A549 (cell line): ENCODE measurements around the gene TFDP1.

Source experiments
- EP300 ChIP-seq, 2 experiments: fragments of >200 bp; sonication (Bioruptor Twin); formaldehyde crosslinking; IDR thresholded peaks; 2 replicates in 1 of 2; 3 replicates in 1 of 2; pipeline ENCODE4 v1.6.1; 2016 to 2017
- MAFK ChIP-seq: fragments of 450-650 bp; IDR thresholded peaks from 2 replicates; pipeline ENCODE4 v1.6.1; 2014; ENCODE audit not compliant: partially characterized antibody
- PHF8 ChIP-seq: fragments of 200-600 bp; sonication (generic); IDR thresholded peaks from 2 replicates; pipeline ENCODE4 v1.6.1; 2016; ENCODE audit warnings: low read depth, mild to moderate bottlenecking, antibody characterized with exemption, moderate library complexity, borderline replicate concordance
- POLR2A ChIP-seq: IDR thresholded peaks from 2 replicates; pipeline ENCODE4 v1.6.1; 2012; ENCODE audit warnings: mild to moderate bottlenecking, low read length
- RCOR1 ChIP-seq: fragments of 150-350 bp; IDR thresholded peaks from 2 replicates; pipeline ENCODE4 v1.6.1; 2014; ENCODE audit warnings: antibody characterized with exemption, low read length, low read depth
- TFCP2L1 ChIP-seq: fragments of 250-450 bp; sonication (Bioruptor Pico); IDR thresholded peaks from 2 replicates; pipeline ENCODE4 v1.5.0; 2021; ENCODE audit warnings: mild to moderate bottlenecking
- TF ChIP-seq, protein P1 (sequence below): fragments of >200 bp; sonication (Bioruptor Twin); formaldehyde crosslinking; IDR thresholded peaks from 3 replicates; pipeline ENCODE4 v1.5.1; 2016
- TF ChIP-seq, protein P2 (sequence below): fragments of 250-450 bp; sonication (Bioruptor Pico); IDR thresholded peaks from 2 replicates; pipeline ENCODE4 v1.5.0; 2021; ENCODE audit warnings: mild to moderate bottlenecking, moderate library complexity, borderline replicate concordance

DNA sequence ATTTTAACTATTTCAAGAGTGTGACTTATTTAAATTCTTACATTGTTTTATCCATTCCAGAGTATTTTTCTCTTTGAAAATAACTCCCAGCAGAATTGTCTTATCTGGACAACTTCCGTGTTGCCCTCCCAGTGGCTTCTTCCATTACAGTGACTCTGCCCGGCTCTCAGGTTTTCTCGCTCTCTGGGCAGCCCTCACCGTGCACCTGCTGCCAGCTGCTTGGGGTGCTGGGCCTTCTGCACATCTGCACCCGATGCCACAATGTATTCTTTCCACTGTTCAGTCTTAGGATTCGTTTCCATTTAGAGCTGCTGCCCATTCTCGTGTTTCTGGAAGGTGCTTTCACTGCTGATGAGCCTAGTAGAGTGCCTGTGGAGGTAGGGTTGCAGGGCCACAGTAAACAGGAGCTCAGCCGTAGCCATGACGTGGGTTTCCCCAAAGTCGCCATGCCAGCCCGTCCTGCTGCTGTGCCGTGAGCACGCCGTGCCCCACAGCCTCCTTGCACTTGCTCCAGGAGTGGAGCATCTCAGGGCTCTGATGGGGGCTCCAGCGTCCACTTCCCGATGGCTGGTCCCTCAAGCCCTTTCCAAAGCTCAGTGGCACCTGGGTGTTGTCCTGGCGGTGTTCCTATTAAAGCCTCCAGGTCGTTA is 48.0 kb upstream of the TFDP1 start:
- TF ChIP-seq EP300 (IDR thresholded peaks at IDR 0.05), result no peak
- TF ChIP-seq, protein P1, sequence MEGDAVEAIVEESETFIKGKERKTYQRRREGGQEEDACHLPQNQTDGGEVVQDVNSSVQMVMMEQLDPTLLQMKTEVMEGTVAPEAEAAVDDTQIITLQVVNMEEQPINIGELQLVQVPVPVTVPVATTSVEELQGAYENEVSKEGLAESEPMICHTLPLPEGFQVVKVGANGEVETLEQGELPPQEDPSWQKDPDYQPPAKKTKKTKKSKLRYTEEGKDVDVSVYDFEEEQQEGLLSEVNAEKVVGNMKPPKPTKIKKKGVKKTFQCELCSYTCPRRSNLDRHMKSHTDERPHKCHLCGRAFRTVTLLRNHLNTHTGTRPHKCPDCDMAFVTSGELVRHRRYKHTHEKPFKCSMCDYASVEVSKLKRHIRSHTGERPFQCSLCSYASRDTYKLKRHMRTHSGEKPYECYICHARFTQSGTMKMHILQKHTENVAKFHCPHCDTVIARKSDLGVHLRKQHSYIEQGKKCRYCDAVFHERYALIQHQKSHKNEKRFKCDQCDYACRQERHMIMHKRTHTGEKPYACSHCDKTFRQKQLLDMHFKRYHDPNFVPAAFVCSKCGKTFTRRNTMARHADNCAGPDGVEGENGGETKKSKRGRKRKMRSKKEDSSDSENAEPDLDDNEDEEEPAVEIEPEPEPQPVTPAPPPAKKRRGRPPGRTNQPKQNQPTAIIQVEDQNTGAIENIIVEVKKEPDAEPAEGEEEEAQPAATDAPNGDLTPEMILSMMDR, result no peak
- no peak for TF ChIP-seq TFCP2L1
- TF ChIP-seq POLR2A, result no peak
- TF ChIP-seq MAFK, result no peak
- TF ChIP-seq PHF8, result no peak
- no peak for TF ChIP-seq RCOR1
- TF ChIP-seq, protein P2, sequence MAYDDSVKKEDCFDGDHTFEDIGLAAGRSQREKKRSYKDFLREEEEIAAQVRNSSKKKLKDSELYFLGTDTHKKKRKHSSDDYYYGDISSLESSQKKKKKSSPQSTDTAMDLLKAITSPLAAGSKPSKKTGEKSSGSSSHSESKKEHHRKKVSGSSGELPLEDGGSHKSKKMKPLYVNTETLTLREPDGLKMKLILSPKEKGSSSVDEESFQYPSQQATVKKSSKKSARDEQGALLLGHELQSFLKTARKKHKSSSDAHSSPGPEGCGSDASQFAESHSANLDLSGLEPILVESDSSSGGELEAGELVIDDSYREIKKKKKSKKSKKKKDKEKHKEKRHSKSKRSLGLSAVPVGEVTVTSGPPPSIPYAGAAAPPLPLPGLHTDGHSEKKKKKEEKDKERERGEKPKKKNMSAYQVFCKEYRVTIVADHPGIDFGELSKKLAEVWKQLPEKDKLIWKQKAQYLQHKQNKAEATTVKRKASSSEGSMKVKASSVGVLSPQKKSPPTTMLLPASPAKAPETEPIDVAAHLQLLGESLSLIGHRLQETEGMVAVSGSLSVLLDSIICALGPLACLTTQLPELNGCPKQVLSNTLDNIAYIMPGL (CRISPR knock-in tag), result no peak
